HEK293T (cell line): Measurements from ENCODE around the gene SCAMP4.

ENCODE experiments used
- ARNT ChIP-seq: fragments of 450-650 bp; IDR thresholded peaks from 2 replicates; pipeline ENCODE4 v1.6.1; 2017; ENCODE audit warnings: mild to moderate bottlenecking
- BHLHE40 ChIP-seq: fragments of 450-650 bp; IDR thresholded peaks from 2 replicates; pipeline ENCODE4 v1.6.1; 2016; ENCODE audit warnings: mild to moderate bottlenecking, moderate library complexity, borderline replicate concordance
- FOXM1 ChIP-seq: fragments of 450-650 bp; IDR thresholded peaks from 2 replicates; pipeline ENCODE4 v1.6.1; 2017; ENCODE audit warnings: mild to moderate bottlenecking, borderline replicate concordance
- HDGF ChIP-seq: fragments of 450-650 bp; IDR thresholded peaks from 2 replicates; pipeline ENCODE4 v1.6.1; 2017; ENCODE audit warnings: antibody characterized with exemption, borderline replicate concordance
- NFRKB ChIP-seq: fragments of 450-650 bp; IDR thresholded peaks from 2 replicates; pipeline ENCODE4 v1.6.1; 2016; ENCODE audit warnings: mild to moderate bottlenecking, moderate library complexity
- SP1 ChIP-seq: fragments of 450-650 bp; IDR thresholded peaks from 2 replicates; pipeline ENCODE4 v1.6.1; 2017
- SUZ12 ChIP-seq: fragments of 450-650 bp; IDR thresholded peaks from 2 replicates; pipeline ENCODE4 v1.6.1; 2016; ENCODE audit warnings: mild to moderate bottlenecking
- TARDBP ChIP-seq: fragments of 450-650 bp; IDR thresholded peaks from 2 replicates; pipeline ENCODE4 v1.6.1; 2016
- ZNF384 ChIP-seq: fragments of 450-650 bp; IDR thresholded peaks from 2 replicates; pipeline ENCODE4 v1.6.1; 2016

- TF ChIP-seq ARNT (no peak), TARDBP (no peak), SP1 (no peak), SUZ12 (no peak), NFRKB (no peak), FOXM1 (no peak), BHLHE40 (no peak), ZNF384 (no peak), HDGF (no peak)
Observed at GRCh38 chr19:1947651-1948209, 42.5 kb downstream of the SCAMP4 start.
